H1 (cell line): ENCODE results near the gene EIF2B2. TPM values are rescaled to one million over a fixed set of nuclear protein-coding genes. Genes with fewer than 3 reads are reported as not detected.

Experiments
- CTCF ChIP-seq, 3 experiments: IDR thresholded peaks; 1 replicate in 2 of 3; 2 replicates in 1 of 3; pipeline versions ENCODE4 v1.5.1 to v1.6.1; 2011; ENCODE audit warnings: low read length in 3 of 3, mild to moderate bottlenecking in 3 of 3, inconsistent platforms in 2 of 3, low read depth in 1 of 3, moderate library complexity in 1 of 3; ENCODE audit not compliant: insufficient read depth in 1 of 3; ENCODE audit errors: control extremely low read depth in 1 of 3
- GABPA ChIP-seq: IDR thresholded peaks from 2 replicates; pipeline ENCODE4 v1.6.1; 2011; ENCODE audit warnings: mild to moderate bottlenecking, low read length, moderate library complexity, borderline replicate concordance; ENCODE audit not compliant: insufficient read depth
- SAP30 ChIP-seq: fragments of 300-600 bp; sonication (generic); IDR thresholded peaks from 2 replicates; pipeline ENCODE4 v1.7.1; 2012; ENCODE audit warnings: low read length, moderate library complexity, mild to moderate bottlenecking, inconsistent platforms; ENCODE audit not compliant: insufficient read depth, insufficient replicate concordance
- SP4 ChIP-seq: IDR thresholded peaks from 2 replicates; pipeline ENCODE4 v1.6.1; 2012; ENCODE audit warnings: low read length, inconsistent platforms
- polyA plus RNA-seq, 7 experiments: library from polyadenylated mRNA; depleted of rRNA in 3 of 7; stranded (reverse) in 5 of 7; unstranded in 2 of 7; fragments of >200 nt in 5 of 7; fragments of 200-250 nt in 2 of 7; gene quantifications; 1 replicate in 5 of 7; 2 replicates in 1 of 7; 4 replicates in 1 of 7; pipeline versions ENCODE4 v1.2.1 to v1.2.3, GENCODE V29; 2011 to 2013; ENCODE audit warnings: missing spikeins in 2 of 7, mixed read lengths in 2 of 7
- total RNA-seq: library from RNA; stranded (reverse); fragmentation: NEBNext Ultra II Directional; extraction: Animal tissue kit (Norgen Biotek cat#: 25700); gene quantifications from 2 replicates; pipeline ENCODE4 v1.2.1, GENCODE V29; 2021

Gene EIF2B2
- total and polyA plus RNA-seq, 2 of the 8 experiments (the other 6 are each of a cell fraction or from before 2014, with no cell fraction given), result 42.6 to 79.9 TPM

DNA sequence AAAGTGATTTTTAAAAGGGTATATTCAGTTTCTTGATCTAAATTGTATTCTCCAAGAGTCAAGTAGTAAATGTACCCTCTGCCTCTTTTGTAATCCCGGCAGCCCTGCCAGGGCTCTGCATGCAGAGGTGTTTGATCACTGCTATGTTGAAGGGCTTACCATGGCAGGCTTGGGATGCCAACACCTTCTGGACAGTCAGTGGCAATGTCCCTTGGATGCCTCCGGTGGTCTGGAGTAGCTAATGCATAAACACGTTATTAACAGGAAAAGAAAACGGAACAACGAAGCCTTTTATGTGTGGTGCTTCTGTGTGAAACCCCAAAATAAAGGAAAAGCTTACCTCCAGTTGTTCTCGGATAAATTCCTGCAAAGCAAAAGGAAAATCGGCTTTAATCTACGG is 19.9 kb downstream of the EIF2B2 start (continued):
- TF ChIP-seq CTCF (IDR thresholded peaks at IDR 0.05; ENCODE audit: control extremely low read depth in 1 of 3, insufficient read depth in 1 of 3, low read depth in 1 of 3, low read length in 3 of 3), result peak; percentile 61 to 66 (median 64)
- no peak for TF ChIP-seq GABPA
- no peak for TF ChIP-seq SAP30
- no peak for TF ChIP-seq SP4
